Liver (tissue), 9 donors: ENCODE results near the gene RSPH10B. TPM values are rescaled to one million over a fixed set of nuclear protein-coding genes. Genes with fewer than 3 reads are reported as not detected.

ENCODE experiments used
- DNase-seq: peaks from one replicate; pipeline ENCODE4 v3.0.0-alpha.2; 2017; ENCODE audit warnings: low spot score
- H3K27ac ChIP-seq, 2 donors: one replicate each; pipeline ENCODE4 v1.7.0; 2013; ENCODE audit warnings: inconsistent platforms in 2 of 2, low read length in 2 of 2, control low read depth in 1 of 2, low read depth in 1 of 2, mild to moderate bottlenecking in 1 of 2
- H3K27me3 ChIP-seq, 4 donors: one replicate each; pipeline versions ENCODE4 v1.6.1 to v1.7.0; 2013; ENCODE audit warnings: low read length in 3 of 4, inconsistent platforms in 1 of 4, mild to moderate bottlenecking in 1 of 4, moderate library complexity in 1 of 4; ENCODE audit not compliant: control insufficient read depth in 4 of 4, insufficient read depth in 4 of 4
- H3K36me3 ChIP-seq, 4 donors: one replicate each; pipeline versions ENCODE4 v1.6.1 to v1.7.0; 2013; ENCODE audit warnings: low read length in 3 of 4, mild to moderate bottlenecking in 3 of 4, low read depth in 1 of 4, moderate library complexity in 1 of 4; ENCODE audit not compliant: control insufficient read depth in 4 of 4, insufficient read depth in 3 of 4
- H3K4me1 ChIP-seq, 4 donors: one replicate each; pipeline versions ENCODE4 v1.6.1 to v1.7.0; 2013; ENCODE audit warnings: low read length in 3 of 4, mild to moderate bottlenecking in 3 of 4, moderate library complexity in 1 of 4; ENCODE audit not compliant: control insufficient read depth in 4 of 4, insufficient read depth in 4 of 4
- H3K4me3 ChIP-seq, 3 donors: one replicate each; pipeline versions ENCODE4 v1.6.1 to v1.7.0; 2013; ENCODE audit warnings: low read length in 3 of 3, control low read depth in 1 of 3, low read depth in 1 of 3, mild to moderate bottlenecking in 1 of 3
- H3K9ac ChIP-seq, 2 donors: one replicate each; pipeline ENCODE4 v1.7.0; 2013; ENCODE audit warnings: low read length in 2 of 2, mild to moderate bottlenecking in 2 of 2, moderate library complexity in 2 of 2, control low read depth in 1 of 2, low read depth in 1 of 2
- H3K9me3 ChIP-seq, 4 donors: one replicate each; pipeline versions ENCODE4 v1.6.1 to v1.7.0; 2013; ENCODE audit warnings: low read length in 3 of 4; ENCODE audit not compliant: control insufficient read depth in 4 of 4
- EGR1 ChIP-seq, 2 donors: IDR thresholded peaks; 2 replicates each; pipeline ENCODE4 v1.6.1; 2016 to 2018; ENCODE audit warnings: antibody characterized with exemption in 2 of 2, low read depth in 2 of 2
- FOXA1 ChIP-seq: IDR thresholded peaks from 2 replicates; pipeline ENCODE4 v1.6.1; 2016; ENCODE audit warnings: antibody characterized with exemption
- FOXA2 ChIP-seq: IDR thresholded peaks from 2 replicates; pipeline ENCODE4 v1.6.1; 2016; ENCODE audit warnings: antibody characterized with exemption
- GABPA ChIP-seq, 2 donors: IDR thresholded peaks in 1 of 2; conservative IDR thresholded peaks in 1 of 2; 2 replicates each; pipeline ENCODE4 v1.6.1; 2016; ENCODE audit warnings: antibody characterized with exemption in 2 of 2, mild to moderate bottlenecking in 1 of 2, moderate library complexity in 1 of 2
- HNF4A ChIP-seq, 2 donors: conservative IDR thresholded peaks; 2 replicates each; pipeline ENCODE4 v1.6.1; 2016; ENCODE audit warnings: antibody characterized with exemption in 2 of 2, mild to moderate bottlenecking in 2 of 2
- HNF4G ChIP-seq: IDR thresholded peaks from 2 replicates; pipeline ENCODE4 v1.6.1; 2016; ENCODE audit warnings: antibody characterized with exemption
- JUND ChIP-seq, 2 donors: IDR thresholded peaks; 2 replicates each; pipeline ENCODE4 v1.6.1; 2016; ENCODE audit warnings: antibody characterized with exemption in 2 of 2
- MAX ChIP-seq: IDR thresholded peaks from 2 replicates; pipeline ENCODE4 v1.6.1; 2016; ENCODE audit warnings: antibody characterized with exemption
- NR2F2 ChIP-seq: IDR thresholded peaks from 2 replicates; pipeline ENCODE4 v1.6.1; 2016; ENCODE audit warnings: antibody characterized with exemption
- RAD21 ChIP-seq, 2 donors: IDR thresholded peaks; 2 replicates each; pipeline ENCODE4 v1.6.1; 2016; ENCODE audit warnings: antibody characterized with exemption in 2 of 2, mild to moderate bottlenecking in 2 of 2
- REST ChIP-seq: IDR thresholded peaks from 2 replicates; pipeline ENCODE4 v1.6.1; 2016; ENCODE audit warnings: antibody characterized with exemption, mild to moderate bottlenecking
- RXRA ChIP-seq, 2 donors: IDR thresholded peaks; 2 replicates each; pipeline ENCODE4 v1.6.1; 2017 to 2018; ENCODE audit warnings: antibody characterized with exemption in 2 of 2, mild to moderate bottlenecking in 1 of 2
- SP1 ChIP-seq: IDR thresholded peaks from 2 replicates; pipeline ENCODE4 v1.6.1; 2018; ENCODE audit warnings: antibody characterized with exemption, mild to moderate bottlenecking
- TAF1 ChIP-seq: conservative IDR thresholded peaks from 2 replicates; pipeline ENCODE4 v1.6.1; 2016; ENCODE audit warnings: antibody characterized with exemption, mild to moderate bottlenecking
- YY1 ChIP-seq: IDR thresholded peaks from 2 replicates; pipeline ENCODE4 v1.6.1; 2016; ENCODE audit warnings: antibody characterized with exemption, mild to moderate bottlenecking
- ZBTB33 ChIP-seq: IDR thresholded peaks from 2 replicates; pipeline ENCODE4 v1.6.1; 2016; ENCODE audit warnings: antibody characterized with exemption
- WGBS: extraction: QIAGEN DNeasy Blood & Tissue Kit; methylation state at CpG from one replicate; pipeline ENCODE4 v1.1.7; 2013; 5-methylcytosine and 5-hydroxymethylcytosine counted together
- polyA plus RNA-seq, 2 donors: library from polyadenylated mRNA; stranded (reverse) in 1 of 2; unstranded in 1 of 2; fragments of 200-250 nt in 1 of 2; fragments of >200 nt in 1 of 2; fragmentation: Nextera tagmentation in 1 of 2; extraction: Ambion mirVana in 1 of 2; gene quantifications; one replicate each; pipeline versions ENCODE4 v1.2.1 to v1.2.3, GENCODE V29; 2013 to 2015
- total RNA-seq, 2 donors: library from RNA; depleted of rRNA; stranded (reverse); fragments of >200 nt; gene quantifications; one replicate each; pipeline ENCODE4 v1.2.3, GENCODE V29; 2014
- TF ChIP-seq, protein P1 (sequence below): IDR thresholded peaks from 2 replicates; pipeline ENCODE4 v1.6.1; 2016; ENCODE audit warnings: antibody characterized with exemption
- TF ChIP-seq, protein P2 (sequence below): fragments of 150-350 bp; IDR thresholded peaks from 2 replicates; pipeline ENCODE4 v1.5.1; 2017; ENCODE audit warnings: improper control_type of control experiment, low read depth, low read length; ENCODE audit not compliant: missing input control
- donor health status: healthy.
- donor health status: healthy.
- donor health status: healthy.
- donor health status: healthy.
- donor health status: healthy.

RSPH10B gene
- total and polyA plus RNA-seq, 4 donors, result 0.05 to 0.33 (median 0.08) TPM

- Histone ChIP-seq H3K4me1 (peaks cover 3 to 55% (median 46%) of the 10 kb centered on the region in 4 donors), H3K4me3 (no peak overlapping the region), H3K36me3 (peaks cover 5 to 17% (median 16%) of the 10 kb centered on the region in 4 donors), H3K27ac (peak overlapping the region; percentile 76 to 90), H3K9me3 (no peaks in the 10 kb centered on the region), H3K27me3 (no peaks in the 10 kb centered on the region), H3K9ac (peak overlapping the region; percentile 52 to 58)
- DNase-seq, result no peak
- TF ChIP-seq, protein P1, sequence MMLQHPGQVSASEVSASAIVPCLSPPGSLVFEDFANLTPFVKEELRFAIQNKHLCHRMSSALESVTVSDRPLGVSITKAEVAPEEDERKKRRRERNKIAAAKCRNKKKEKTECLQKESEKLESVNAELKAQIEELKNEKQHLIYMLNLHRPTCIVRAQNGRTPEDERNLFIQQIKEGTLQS, result peak; percentile 75
- peak; percentile 35 for TF ChIP-seq REST
- peak; percentile 69 for TF ChIP-seq NR2F2
- TF ChIP-seq SP1, result peak; percentile 94
- peak; percentile 64 for TF ChIP-seq FOXA1
- peak in 1 of 2 donors; percentile 60 for TF ChIP-seq JUND (IDR thresholded peaks at IDR 0.05)
- TF ChIP-seq, protein P2, sequence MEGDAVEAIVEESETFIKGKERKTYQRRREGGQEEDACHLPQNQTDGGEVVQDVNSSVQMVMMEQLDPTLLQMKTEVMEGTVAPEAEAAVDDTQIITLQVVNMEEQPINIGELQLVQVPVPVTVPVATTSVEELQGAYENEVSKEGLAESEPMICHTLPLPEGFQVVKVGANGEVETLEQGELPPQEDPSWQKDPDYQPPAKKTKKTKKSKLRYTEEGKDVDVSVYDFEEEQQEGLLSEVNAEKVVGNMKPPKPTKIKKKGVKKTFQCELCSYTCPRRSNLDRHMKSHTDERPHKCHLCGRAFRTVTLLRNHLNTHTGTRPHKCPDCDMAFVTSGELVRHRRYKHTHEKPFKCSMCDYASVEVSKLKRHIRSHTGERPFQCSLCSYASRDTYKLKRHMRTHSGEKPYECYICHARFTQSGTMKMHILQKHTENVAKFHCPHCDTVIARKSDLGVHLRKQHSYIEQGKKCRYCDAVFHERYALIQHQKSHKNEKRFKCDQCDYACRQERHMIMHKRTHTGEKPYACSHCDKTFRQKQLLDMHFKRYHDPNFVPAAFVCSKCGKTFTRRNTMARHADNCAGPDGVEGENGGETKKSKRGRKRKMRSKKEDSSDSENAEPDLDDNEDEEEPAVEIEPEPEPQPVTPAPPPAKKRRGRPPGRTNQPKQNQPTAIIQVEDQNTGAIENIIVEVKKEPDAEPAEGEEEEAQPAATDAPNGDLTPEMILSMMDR, result no peak
- TF ChIP-seq TAF1, result peak; percentile 19
- peak; percentile 57 for TF ChIP-seq YY1
- peak; percentile 75 for TF ChIP-seq HNF4G
- peak; percentile 74 for TF ChIP-seq ZBTB33
- peak; percentile 94 to 96 for TF ChIP-seq HNF4A (conservative IDR thresholded peaks at IDR 0.05)
- peak; percentile 99 for TF ChIP-seq RXRA (IDR thresholded peaks at IDR 0.05)
- TF ChIP-seq EGR1 (IDR thresholded peaks at IDR 0.05; ENCODE audit: low read depth in 2 of 2), result no peak
- no peak for TF ChIP-seq RAD21 (IDR thresholded peaks at IDR 0.05)
- peak in 1 of 2 donors; percentile 79 for TF ChIP-seq GABPA (IDR thresholded peaks at IDR 0.05 in 1 of 2, conservative IDR thresholded peaks at IDR 0.05 in 1 of 2)
- TF ChIP-seq MAX, result peak; percentile 76
- peak; percentile 87 for TF ChIP-seq FOXA2
- 29% methylated on average over 14 of the region's 14 CpGs for WGBS
Measured at GRCh38 chr7:6012355-6013104, 42.0 kb upstream of the RSPH10B start.
